ENCODE measurements around the gene UBE2G2.

- TF ChIP-seq SMC3 (conservative IDR thresholded peaks at IDR 0.05; ENCODE audit: poor library complexity) (no peak), CTCF (IDR thresholded peaks at IDR 0.05; ENCODE audit: poor library complexity, severe bottlenecking) (no peak), EP300 (conservative IDR thresholded peaks at IDR 0.05; ENCODE audit: poor library complexity, severe bottlenecking) (no peak), POLR2AphosphoS5 (IDR thresholded peaks at IDR 0.05) (no peak), RAD21 (conservative IDR thresholded peaks at IDR 0.05) (no peak), EZH2 (IDR thresholded peaks at IDR 0.05; ENCODE audit: borderline replicate concordance, insufficient read depth, low read length, poor library complexity, severe bottlenecking) (no peak), REST (IDR thresholded peaks at IDR 0.05; ENCODE audit: borderline replicate concordance) (no peak), MXI1 (conservative IDR thresholded peaks at IDR 0.05; ENCODE audit: poor library complexity, severe bottlenecking) (no peak), TAF1 (IDR thresholded peaks at IDR 0.05; ENCODE audit: low read depth) (no peak)
Measured at GRCh38 chr21:44738621-44739020, 63.0 kb downstream of the UBE2G2 start.

All from neural cell (in vitro differentiated cells).